ENCODE results near the gene KLK5. TPM values are rescaled to one million over a fixed set of nuclear protein-coding genes. Genes with fewer than 3 reads are reported as not detected.

Gene KLK5
- total RNA-seq, 2 donors from 2014 or later: 1.9 to 2.7 TPM

GRCh38 chr19:50911206-50912101 is 41.4 kb downstream of the KLK5 start, which contains the start of gene KLK4:
KLK4 (minus strand) TSS chr19:50911395; CDS start chr19:50910738, 657 bp downstream.
- no peak within 1 kb of the TSS for H3K27ac ChIP-seq
- H3K4me3 ChIP-seq: no peak within 1 kb of the TSS
- H3K4me1 ChIP-seq (replicated peaks): no peaks in the 10 kb centered on the region
- H3K9me3 ChIP-seq: no peaks in the 10 kb centered on the region
- H3K36me3 ChIP-seq: no peaks in the 10 kb centered on the region
- TF ChIP-seq CTCF (IDR thresholded peaks at IDR 0.05) (no peak), POLR2AphosphoS5 (IDR thresholded peaks at IDR 0.05) (no peak), POLR2A (IDR thresholded peaks at IDR 0.05) (no peak)
- no peak for DNase-seq (ENCODE audit: low spot score)
- 70% methylated on average over 9 of the region's 9 CpGs for WGBS
- H3K27me3 ChIP-seq (replicated peaks; ENCODE audit: insufficient read depth): no peaks in the 10 kb centered on the region
- intact Hi-C loops (cut with DNase I): no loop called here

GRCh38 chr19:50910722-50911121 is 42.1 kb downstream of the KLK5 start:
- no peaks in the 10 kb centered on the region for H3K36me3 ChIP-seq
- no peaks in the 10 kb centered on the region for H3K9me3 ChIP-seq
- no peak overlapping the region for H3K27ac ChIP-seq
- DNase-seq (ENCODE audit: low spot score): no peak
- no peaks in the 10 kb centered on the region for H3K4me1 ChIP-seq (replicated peaks)
- H3K27me3 ChIP-seq (replicated peaks; ENCODE audit: insufficient read depth): no peaks in the 10 kb centered on the region
- TF ChIP-seq POLR2AphosphoS5 (IDR thresholded peaks at IDR 0.05) (no peak), CTCF (IDR thresholded peaks at IDR 0.05) (no peak), POLR2A (IDR thresholded peaks at IDR 0.05) (no peak)
- intact Hi-C loops (cut with DNase I): no loop called here
- no peak overlapping the region for H3K4me3 ChIP-seq
- WGBS: 65% methylated on average over 4 of the region's 4 CpGs

GRCh38 chr19:50909240-50910070 is 43.4 kb downstream of the KLK5 start:
- intact Hi-C loops (cut with DNase I): no loop called here
- peak; percentile 92 for TF ChIP-seq POLR2AphosphoS5 (IDR thresholded peaks at IDR 0.05)
- peak; percentile 56 for TF ChIP-seq POLR2A (IDR thresholded peaks at IDR 0.05)
- no peak for TF ChIP-seq CTCF (IDR thresholded peaks at IDR 0.05)
- peak; percentile 92 for DNase-seq (ENCODE audit: low spot score)
- Histone ChIP-seq H3K36me3 (no peaks in the 10 kb centered on the region), H3K9me3 (no peaks in the 10 kb centered on the region), H3K27ac (peak overlapping the region; percentile 79 to 92), H3K27me3 (replicated peaks; ENCODE audit: insufficient read depth) (no peaks in the 10 kb centered on the region), H3K4me1 (replicated peaks) (no peaks in the 10 kb centered on the region), H3K4me3 (peak overlapping the region; percentile 40 to 59)
- 5% methylated on average over 36 of the region's 36 CpGs for WGBS

- no peaks in the 10 kb centered on the region for H3K36me3 ChIP-seq
- H3K27me3 ChIP-seq (replicated peaks; ENCODE audit: insufficient read depth): no peaks in the 10 kb centered on the region
- DNase-seq (ENCODE audit: low spot score): no peak
- peak overlapping the region; percentile 40 to 59 for H3K4me3 ChIP-seq
- WGBS: 48% methylated on average over 25 of the region's 25 CpGs
- no peak for TF ChIP-seq POLR2A (IDR thresholded peaks at IDR 0.05)
- TF ChIP-seq CTCF (IDR thresholded peaks at IDR 0.05): no peak
- no peak for TF ChIP-seq POLR2AphosphoS5 (IDR thresholded peaks at IDR 0.05)
- no peaks in the 10 kb centered on the region for H3K4me1 ChIP-seq (replicated peaks)
- intact Hi-C loops (cut with DNase I): no loop called here
- H3K9me3 ChIP-seq: no peaks in the 10 kb centered on the region
- H3K27ac ChIP-seq: peak overlapping the region; percentile 79 to 92
These were observed 44.5 kb downstream of the KLK5 start for GRCh38 chr19:50908336-50908735.
